T follicular helper cell (primary cell): ENCODE data around the gene ZNF12.
"Not testable (repeated sequence)": the region's sequence is repeated elsewhere in the genome, so short reads cannot be mapped to it uniquely, and the experiment has no call there.

ENCODE experiments used
- DNase-seq: peaks from one replicate; pipeline ENCODE4 v3.0.0-alpha.2; 2020; ENCODE audit warnings: low read depth

The ZNF12 gene

GRCh38 chr7:6691609-6692106, 15.1 kb downstream of the ZNF12 start:
- no peak for DNase-seq

DNA sequence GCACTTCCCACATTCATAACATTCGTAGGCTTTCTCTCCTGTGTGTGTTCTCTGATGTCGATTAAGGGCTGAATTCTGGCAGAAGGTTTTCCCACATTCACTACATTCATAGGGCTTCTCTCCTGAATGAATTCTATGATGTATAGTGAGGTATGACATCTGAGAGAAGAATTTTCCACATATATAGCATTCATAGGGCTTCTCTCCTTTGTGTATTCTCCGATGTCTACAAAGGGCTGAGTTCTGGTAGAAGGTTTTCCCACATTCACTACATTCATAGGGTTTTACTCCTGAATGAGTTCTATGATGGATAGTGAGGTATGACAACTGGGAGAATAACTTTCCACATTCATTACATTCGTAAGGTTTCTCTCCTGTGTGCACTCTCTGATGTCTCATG, 15.6 kb downstream of the ZNF12 start:
- DNase-seq, result no peak

GRCh38 chr7:6680146-6680545, 26.6 kb downstream of the ZNF12 start:
- no peak for DNase-seq

DNA sequence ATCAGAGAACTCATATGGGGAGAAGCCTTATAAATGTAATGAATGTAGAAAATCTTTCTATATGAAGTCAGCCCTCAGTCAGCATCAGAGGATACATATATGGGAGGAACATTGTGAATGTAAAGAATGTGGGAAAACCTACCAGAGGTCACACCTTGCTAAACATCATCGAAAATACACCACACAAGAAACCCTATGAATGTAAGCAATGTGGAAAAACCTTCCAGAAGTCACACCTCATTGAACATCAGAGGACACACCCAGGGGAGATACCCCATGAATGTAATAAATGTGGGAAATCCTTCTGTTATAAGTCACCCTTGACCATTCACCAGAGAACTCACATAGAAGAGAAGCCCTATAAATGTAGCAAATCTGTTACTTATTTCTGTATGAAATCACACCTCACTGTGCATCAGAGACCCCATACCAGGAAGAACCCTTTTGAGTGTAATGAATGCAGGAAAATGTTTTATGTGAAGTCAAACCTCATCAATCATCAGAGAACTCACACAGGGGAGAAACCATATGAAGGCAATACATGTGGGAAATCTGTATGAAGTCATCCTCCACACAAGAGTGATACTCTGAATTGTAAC, 30.8 kb downstream of the ZNF12 start:
- DNase-seq, result no peak

GRCh38 chr7:6670851-6671250, 35.9 kb downstream of the ZNF12 start:
- not testable (repeated sequence) for DNase-seq

DNA sequence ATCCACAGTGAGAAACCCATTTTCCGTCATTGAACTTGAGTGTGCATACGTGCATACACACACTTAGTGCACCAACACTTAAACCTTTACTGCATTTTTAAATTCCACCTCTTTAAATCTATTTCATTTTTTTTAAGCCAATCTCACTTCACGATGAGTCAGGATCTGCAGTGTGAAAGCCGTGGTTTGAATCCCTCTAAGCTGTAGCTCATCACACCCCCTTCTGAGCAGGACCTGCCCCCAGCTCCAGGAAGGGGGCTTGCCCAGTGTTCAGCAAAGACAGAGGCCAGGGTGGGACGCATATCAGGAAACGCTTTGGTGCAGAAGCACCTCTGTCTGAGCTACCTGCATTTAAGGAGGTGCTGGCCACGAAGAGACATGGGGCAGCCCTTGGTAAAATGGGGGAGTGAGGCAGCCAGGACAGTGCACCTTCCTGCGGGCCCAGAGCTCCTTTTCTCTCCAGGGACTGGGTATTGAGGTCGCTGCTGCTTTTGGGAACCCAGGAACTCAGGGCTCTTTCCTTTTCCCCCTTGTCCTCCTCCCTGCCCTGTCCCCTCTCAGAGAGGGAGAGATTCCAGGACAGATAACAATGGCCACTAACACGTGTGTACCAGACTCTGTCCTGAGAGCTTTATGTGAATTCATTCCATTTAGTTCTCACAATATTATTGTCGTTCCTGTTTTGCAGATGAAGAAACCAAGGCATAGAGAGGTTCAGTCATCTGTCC, 48.0 kb downstream of the ZNF12 start:
- no peak for DNase-seq

DNA sequence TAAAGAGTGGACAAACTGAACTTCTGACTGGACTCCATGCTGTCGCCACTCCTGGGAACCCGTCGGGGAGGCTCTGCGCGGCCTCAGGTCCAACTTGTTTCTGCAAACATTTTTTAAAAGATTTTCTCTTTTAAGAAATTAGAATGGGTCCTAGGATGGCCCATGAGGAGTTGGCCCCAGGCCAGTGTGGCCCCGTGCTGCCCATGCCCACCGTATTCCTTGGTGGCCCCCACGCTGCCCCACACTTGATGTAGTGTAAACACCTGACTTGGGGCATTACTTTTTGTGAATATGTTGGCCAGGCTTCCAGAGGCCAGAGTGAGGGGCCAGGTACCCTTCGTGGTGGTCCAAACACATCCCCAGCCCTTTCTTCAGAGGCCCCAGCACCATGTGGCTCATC, 50.3 kb downstream of the ZNF12 start:
- DNase-seq, result no peak

DNA sequence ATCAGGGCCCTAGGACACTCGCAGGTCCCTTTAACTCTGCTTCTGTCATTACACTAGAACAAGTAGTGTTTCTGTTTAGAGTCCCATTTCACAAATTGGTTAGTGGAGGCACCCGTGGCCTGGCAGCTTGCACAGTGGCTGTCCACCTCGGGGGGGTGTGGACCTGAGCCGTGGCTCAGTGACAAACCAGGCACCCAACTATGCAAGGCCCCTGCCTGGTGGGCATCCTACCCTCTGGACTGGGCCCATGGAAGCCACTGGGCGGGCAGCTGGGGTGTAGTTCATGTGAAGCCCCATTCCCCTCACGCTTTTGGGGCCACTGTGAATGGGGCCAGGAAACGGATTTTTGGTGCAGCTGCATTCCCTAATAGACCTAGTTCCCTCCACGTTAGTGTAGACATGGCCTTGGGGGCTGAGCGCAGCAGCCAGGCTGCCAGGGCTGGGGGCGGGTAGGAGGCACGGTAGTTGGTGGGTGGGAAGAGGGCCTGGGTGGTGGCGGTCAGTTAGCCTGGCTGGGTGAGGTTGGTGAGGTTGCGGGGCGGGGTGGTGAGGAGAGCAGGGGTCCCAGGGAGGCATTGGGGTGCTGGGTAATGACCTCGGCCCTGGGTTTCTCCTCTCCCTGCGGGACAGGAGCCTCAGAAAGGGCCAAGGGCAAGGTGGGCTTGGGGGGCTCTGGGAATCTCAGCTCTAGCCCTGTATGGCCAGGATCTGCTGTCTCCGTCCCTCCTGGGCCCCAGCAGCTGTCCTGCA, 50.9 kb downstream of the ZNF12 start:
- no peak for DNase-seq

- no peak for DNase-seq
Measured at GRCh38 chr7:6654842-6655610, 51.7 kb downstream of the ZNF12 start.

DNA sequence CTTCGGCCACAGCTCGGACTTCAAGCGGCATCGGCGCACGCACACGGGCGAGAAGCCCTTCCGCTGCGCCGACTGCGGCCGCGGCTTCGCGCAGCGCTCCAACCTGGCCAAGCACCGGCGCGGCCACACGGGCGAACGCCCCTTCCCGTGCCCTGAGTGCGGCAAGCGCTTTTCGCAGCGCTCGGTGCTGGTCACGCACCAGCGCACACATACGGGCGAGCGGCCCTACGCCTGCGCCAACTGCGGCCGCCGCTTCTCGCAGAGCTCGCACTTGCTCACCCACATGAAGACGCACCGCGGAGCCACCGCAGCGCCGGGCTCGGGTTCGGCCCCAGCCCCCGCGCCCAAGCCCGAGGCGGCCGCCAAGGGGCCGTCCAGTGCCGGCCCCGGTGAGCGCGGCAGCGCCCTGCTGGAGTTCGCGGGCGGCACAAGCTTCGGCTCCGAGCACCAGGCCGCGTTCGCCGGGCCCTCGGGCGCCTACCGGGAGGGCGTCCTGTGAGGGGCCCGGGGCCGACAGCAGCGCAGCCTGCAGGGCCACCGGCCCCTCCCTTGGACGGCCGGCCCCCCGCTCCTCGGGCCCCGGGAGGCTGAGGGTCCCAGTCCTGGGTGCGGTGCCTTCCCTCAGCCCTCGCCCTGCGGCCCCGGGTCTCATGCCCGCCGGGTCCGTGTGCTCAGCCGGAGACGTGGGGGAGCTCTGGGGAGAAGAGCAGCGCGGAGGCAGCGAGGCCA, 52.5 kb downstream of the ZNF12 start:
- no peak for DNase-seq

- DNase-seq, result no peak
Measured at GRCh38 chr7:6653071-6654003, 53.4 kb downstream of the ZNF12 start.

DNA sequence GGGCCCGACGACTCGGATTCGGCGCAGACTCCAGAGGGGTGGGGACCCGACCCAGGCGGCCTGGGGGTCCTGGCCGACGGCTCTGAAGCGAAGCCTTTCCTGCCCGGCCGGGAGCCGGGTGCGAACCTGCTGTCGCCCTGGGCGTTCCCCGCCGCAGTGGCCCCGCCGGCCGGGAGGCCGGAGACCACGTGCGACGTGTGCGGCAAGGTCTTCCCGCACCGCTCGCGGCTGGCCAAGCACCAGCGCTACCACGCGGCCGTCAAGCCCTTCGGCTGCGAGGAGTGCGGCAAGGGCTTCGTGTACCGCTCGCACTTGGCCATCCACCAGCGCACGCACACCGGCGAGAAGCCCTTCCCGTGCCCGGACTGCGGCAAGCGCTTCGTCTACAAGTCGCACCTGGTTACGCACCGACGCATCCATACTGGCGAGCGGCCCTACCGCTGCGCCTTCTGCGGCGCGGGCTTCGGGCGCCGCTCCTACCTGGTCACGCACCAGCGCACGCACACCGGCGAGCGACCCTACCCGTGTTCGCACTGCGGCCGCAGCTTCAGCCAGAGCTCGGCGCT, 54.2 kb downstream of the ZNF12 start:
- no peak for DNase-seq

- no peak for DNase-seq
Measured at GRCh38 chr7:6651851-6652445, 54.8 kb downstream of the ZNF12 start.

DNA sequence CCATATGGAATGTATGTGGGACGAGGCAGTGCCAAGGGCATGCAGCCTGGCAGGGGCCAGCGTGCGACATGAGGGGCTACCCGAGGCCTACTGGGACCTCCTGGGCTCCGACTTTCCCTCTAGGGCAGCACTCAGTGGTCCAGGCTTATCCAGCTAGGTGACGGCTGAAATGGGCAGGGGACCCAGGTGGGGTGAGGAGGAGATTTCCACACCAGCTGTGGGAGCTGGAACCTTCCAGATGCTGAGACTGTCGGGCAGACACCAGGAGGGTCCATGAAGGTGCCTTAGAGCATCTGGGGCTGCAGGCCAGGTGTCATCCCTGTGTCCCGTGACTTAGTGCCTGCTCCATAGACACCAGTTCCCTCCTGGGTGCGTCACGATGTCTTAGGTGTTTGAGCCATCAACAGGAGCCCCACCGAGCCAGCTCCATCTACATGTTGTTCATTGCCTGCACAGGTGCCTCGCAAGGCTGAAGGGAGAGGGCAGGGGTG, 56.2 kb downstream of the ZNF12 start:
- DNase-seq, result no peak

DNA sequence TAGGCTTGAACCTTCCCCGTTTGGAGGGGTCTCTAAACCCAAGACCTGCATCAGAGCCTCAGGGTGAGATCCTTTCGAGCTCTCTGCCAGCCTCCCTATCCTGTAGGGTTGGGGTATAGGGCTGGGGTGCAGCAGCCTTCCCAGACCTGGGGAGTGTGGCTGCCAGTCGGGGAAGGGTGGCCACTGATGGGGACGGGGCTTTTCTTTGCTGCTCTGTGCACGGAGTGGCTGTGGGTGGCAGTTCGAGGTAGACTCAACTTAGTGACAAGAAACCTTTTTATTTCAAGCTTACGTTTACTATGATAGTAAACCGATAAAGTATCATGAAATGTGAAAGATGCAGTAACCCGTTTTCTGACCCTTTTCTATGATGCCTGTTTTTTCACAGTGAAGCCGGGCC, 56.7 kb downstream of the ZNF12 start:
- no peak for DNase-seq

DNA sequence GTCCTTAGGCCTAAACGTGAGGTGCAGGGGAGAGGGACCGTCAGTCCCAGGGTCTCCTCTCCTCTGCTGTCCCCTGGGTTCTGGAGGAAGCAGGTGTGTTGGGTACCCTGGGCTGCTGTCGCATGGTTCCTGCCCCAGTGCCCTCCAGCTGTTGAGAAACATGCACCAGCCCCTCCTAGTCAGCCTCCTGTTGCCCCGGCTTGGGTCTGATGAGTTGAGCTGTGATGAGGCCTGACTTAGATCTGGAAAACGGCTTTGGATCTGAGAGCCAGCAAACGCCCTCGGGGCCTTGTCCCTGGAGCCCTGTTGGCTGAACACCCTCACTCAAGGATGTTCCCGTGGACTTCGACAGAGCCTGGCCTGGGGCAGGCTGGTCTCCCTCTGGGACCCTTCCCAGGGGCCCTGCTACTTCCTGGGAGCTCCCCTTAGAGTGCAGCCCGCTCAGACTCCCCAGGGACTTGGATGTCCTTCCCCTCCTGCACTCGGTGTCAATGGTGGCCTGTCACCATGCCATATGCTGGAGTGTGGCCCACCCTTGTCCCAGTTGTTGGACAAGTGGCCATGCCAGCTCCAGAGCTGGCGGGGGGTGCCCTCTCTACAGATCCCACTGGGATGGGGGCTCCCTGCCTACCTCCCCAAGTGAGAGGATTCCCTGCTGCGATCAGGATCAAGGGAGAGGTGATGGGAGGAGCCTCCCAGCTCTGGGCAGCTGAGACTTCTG, 57.3 kb downstream of the ZNF12 start:
- no peak for DNase-seq

GRCh38 chr7:6648815-6649104, 58.0 kb downstream of the ZNF12 start:
- DNase-seq, result no peak

DNA sequence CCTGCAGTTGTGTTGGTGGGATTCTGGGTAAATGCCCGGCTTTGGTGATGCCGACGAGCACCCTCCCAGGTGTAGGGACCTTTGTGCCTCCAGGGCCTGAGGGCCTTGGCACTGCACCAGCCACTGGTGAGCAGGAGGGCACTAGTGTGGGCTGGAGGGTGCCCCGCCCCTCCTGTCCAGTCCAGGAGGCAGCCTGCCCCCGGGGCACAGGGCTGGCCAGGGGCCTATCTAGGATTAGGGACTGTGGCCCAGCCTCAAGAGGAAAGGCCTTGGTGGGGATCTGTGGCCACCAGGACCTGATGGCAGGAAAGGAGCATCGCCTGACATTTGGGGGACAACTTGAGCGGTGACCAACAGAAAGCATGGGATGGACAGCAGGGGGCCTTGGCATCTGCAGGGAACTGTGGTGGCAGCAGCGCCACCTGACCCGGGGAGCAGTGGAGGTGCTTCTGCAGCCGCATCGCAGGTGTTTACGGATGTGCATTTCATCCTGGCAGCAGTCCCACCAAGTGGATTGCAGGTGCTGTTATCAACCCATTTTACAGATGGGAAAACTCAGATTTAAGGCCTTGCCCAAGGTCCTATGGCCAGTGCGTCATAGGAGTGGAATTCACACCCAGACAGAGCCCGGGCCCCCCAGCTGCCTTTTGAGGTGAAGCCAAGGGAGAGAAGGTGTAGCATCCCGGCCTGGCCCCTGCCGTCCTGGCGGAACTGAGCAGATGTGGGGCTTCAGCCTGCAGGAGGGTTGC, 58.5 kb downstream of the ZNF12 start:
- no peak for DNase-seq
